ENCODE data around the gene MPO.

The MPO gene

GRCh38 chr17:58306131-58306951 lies 25.6 kb upstream of the MPO start:
- no peak for DNase-seq

- DNase-seq, result no peak
Measured at GRCh38 chr17:58305626-58306025, 24.9 kb upstream of the MPO start.

- DNase-seq, result no peak
Measured at GRCh38 chr17:58304750-58305486, 24.2 kb upstream of the MPO start.

- DNase-seq, result peak in 2 of 4 experiments; percentile 22 to 50
Measured at GRCh38 chr17:58303971-58304749, 23.4 kb upstream of the MPO start.

- no peak for DNase-seq
Measured at GRCh38 chr17:58302919-58303585, 22.3 kb upstream of the MPO start.

GRCh38 chr17:58302171-58302918 lies 21.6 kb upstream of the MPO start:
- no peak for DNase-seq

GRCh38 chr17:58301504-58302150 lies 20.9 kb upstream of the MPO start:
- no peak for DNase-seq

GRCh38 chr17:58300336-58300735 lies 19.6 kb upstream of the MPO start:
- no peak for DNase-seq

GRCh38 chr17:58294034-58294433 lies 13.3 kb upstream of the MPO start:
- DNase-seq, result no peak

GRCh38 chr17:58291246-58291645 lies 10.5 kb upstream of the MPO start:
- no peak for DNase-seq

GRCh38 chr17:58289869-58290268 lies 9.1 kb upstream of the MPO start:
- no peak for DNase-seq

GRCh38 chr17:58285422-58285810 lies 4.7 kb upstream of the MPO start:
- no peak for DNase-seq

- DNase-seq, result no peak
Measured at GRCh38 chr17:58284613-58285421, 4.1 kb upstream of the MPO start.

- no peak for DNase-seq
Measured at GRCh38 chr17:58283674-58284612, 3.2 kb upstream of the MPO start.

- no peak for DNase-seq
Measured at GRCh38 chr17:58282442-58282841, 1.7 kb upstream of the MPO start.

- no peak for DNase-seq
Measured at GRCh38 chr17:58281511-58282011, 826 bp upstream of the MPO start.

- DNase-seq, result no peak
Measured at GRCh38 chr17:58279736-58280479, 827 bp downstream of the MPO start.

- no peak for DNase-seq
Measured at GRCh38 chr17:58279016-58279711, 1.6 kb downstream of the MPO start.
